LNCAP (cell line): ENCODE data around the gene UQCR10.

Source experiments
- TF ChIP-seq, protein P1 (sequence below): fragments of 450-650 bp; IDR thresholded peaks from 2 replicates; pipeline ENCODE4 v1.5.1; 2017; ENCODE audit warnings: mild to moderate bottlenecking

UQCR10 gene

DNA sequence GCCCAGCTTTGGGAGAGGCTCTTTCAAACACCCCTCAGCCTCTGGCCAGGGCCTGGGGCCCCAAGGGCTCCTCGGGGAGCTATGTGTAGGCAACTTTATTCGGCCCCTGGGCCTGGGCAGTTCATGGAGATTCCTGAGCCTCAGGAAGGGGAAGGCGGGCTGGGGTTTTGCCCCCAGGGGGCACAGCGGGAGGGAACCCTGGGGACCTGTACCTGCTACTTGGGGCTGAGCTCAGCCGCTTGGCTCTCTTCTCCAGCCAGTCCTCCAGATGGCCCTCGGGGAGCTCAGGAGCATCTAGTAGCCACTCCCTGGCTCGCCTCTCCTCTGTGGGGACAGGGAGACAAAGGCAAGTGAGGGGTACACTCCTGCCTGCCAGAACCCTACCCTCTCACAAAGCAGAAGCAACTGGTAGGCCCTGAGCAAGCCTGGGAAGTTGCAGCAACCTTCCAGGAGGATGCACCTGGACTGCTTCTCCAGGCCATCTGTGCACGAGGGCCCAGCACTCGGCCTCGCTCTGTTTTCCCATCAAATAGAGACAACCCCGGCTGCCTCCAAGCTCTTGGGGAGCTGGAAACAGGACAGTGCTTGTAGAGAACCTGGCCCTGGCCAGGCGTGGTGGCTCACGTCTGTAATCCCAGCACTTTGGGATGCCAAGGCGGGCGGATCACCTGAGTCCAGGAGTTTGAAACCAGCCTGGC lies 28.9 kb upstream of the UQCR10 start:
- TF ChIP-seq, protein P1, sequence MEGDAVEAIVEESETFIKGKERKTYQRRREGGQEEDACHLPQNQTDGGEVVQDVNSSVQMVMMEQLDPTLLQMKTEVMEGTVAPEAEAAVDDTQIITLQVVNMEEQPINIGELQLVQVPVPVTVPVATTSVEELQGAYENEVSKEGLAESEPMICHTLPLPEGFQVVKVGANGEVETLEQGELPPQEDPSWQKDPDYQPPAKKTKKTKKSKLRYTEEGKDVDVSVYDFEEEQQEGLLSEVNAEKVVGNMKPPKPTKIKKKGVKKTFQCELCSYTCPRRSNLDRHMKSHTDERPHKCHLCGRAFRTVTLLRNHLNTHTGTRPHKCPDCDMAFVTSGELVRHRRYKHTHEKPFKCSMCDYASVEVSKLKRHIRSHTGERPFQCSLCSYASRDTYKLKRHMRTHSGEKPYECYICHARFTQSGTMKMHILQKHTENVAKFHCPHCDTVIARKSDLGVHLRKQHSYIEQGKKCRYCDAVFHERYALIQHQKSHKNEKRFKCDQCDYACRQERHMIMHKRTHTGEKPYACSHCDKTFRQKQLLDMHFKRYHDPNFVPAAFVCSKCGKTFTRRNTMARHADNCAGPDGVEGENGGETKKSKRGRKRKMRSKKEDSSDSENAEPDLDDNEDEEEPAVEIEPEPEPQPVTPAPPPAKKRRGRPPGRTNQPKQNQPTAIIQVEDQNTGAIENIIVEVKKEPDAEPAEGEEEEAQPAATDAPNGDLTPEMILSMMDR, result no peak

- TF ChIP-seq, protein P1, result no peak
These were observed 27.8 kb upstream of the UQCR10 start for GRCh38 chr22:29739346-29739875.

DNA sequence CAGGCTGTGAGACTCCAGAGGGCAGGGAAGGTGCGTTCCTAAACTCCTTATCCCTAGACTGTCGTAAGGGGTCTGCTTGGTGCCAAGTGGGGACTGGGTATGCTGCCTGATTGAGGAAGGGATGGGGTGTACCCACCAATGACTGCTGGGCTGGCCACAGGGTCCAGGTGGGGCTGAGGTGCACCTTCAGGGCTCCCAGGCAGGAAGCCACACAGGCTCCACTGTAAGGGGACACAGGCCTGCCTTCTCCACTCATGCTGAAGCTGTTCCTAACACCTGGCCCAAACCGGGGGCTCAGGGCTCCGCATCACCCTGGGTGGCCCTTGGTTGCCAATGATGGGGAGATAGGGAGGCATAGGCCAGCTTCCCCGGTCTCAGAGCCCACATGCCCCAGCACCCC lies 27.0 kb upstream of the UQCR10 start:
- TF ChIP-seq, protein P1, result no peak

- TF ChIP-seq, protein P1, result no peak
These were observed 25.2 kb upstream of the UQCR10 start for GRCh38 chr22:29741926-29742325.

DNA sequence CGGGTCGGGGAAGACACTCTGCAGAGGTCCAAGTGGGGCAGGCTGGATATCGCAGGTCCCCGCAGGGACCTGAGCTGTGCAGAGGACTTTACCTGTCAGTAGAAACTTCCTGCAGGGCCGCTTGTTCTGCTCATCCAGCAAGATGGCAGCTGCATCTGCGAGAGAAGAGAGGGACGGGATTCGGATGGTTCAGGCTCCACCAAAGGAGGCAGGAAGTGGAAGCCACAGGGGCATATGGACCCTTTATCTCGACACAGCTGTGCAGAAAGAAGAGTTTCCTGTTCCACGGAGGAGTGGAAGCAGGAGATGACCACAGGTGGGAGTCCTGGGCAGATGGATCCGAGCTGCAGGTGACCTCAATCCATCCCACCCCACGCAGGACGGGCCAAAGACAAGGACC lies 24.8 kb upstream of the UQCR10 start:
- TF ChIP-seq, protein P1, result no peak

- TF ChIP-seq, protein P1, result no peak
These were observed 22.3 kb upstream of the UQCR10 start for GRCh38 chr22:29744902-29745301.

- TF ChIP-seq, protein P1, result no peak
These were observed 19.3 kb upstream of the UQCR10 start for GRCh38 chr22:29747832-29748231.
